ENCODE results near the gene HDDC2.
A peak's percentile ranks its signal among the peaks of the same experiment; 100 is the strongest.

The HDDC2 gene, protein sequence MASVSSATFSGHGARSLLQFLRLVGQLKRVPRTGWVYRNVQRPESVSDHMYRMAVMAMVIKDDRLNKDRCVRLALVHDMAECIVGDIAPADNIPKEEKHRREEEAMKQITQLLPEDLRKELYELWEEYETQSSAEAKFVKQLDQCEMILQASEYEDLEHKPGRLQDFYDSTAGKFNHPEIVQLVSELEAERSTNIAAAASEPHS

DNA sequence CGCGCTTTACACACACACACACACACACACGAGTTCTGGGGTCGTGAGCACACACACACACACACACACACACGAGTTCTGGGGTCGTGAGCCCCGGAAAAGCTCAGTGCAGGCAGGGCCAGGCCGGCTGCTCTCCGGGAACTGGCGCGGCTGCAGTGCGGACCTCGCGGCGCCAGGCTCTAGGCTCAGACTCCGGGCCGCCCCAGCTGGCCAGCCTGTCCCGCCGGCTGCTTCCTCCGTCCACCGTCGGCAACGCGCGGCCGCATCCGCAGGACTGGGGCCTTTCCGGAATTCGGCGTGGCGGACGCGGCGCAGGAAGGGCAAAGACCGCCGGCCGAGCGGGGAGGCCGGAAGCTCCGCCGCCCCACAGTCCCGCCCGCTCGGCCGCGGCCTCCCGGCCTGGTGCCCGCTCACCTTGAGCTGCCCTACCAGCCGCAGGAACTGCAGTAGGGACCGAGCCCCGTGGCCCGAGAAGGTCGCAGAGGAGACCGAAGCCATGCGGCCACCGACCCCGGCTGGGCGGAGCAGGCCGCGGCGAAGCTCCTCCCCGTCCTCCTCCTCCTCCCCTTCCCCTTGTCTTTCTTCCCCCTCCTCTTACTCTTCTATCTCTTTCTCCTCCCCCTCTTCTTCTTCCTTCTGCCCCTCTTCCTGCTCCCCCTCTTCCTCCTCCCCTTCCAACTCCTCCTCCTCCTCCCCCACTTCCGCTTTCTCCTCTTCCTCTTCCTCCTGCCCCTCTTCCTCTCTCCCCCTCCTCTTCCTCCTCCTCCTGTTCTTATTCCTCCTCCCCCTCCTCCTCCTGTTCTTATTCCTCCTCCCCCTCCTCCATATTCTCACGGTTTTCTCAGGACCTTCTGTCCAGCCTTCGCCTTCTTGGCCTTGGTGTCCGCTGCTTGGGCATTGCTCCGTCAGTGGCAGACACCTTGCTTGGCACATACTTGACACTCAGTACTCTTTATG lies at the start of gene HDDC2:
TSS of gene HDDC2 (minus strand) at position 533 of the 957 bp plus-strand sequence. CDS start at position 498, 35 bp downstream.
- peak; percentile 68 for DNase-seq

DNA sequence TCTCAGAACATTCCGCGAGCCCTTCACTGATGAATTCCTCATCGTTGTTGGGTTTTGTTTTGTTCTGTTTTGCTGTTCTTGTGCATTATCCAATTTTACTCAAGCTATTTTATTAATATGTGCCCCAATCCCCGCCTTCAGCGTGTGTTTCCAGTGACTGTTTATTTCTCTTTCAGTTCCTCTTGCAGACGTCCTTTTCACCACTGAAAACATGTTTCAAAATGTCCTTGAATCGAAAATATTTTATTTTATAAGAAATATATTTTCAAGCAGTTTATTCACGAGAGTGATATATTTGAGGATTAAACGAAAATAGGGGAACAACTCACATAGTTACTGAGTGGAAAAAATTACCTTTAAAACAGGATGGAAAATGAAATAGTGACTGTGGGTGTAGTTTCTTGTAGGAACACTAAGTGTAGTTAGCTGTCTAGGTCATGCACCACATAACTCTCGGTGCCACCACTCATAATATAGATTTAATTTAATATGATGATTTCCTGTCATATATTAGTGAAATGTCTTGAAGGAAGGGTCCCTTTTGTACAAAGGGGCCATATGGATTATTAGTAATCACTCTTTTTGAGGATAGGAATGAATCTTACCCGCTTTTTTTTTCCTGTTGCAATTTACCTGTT lies 45.3 kb upstream of the HDDC2 start:
- no peak for DNase-seq

GRCh38 chr6:125346201-125346925 lies 44.6 kb upstream of the HDDC2 start:
- no peak for DNase-seq

- DNase-seq = no peak
Observed at GRCh38 chr6:125341460-125341859, 39.7 kb upstream of the HDDC2 start.

GRCh38 chr6:125340991-125341390 lies 39.2 kb upstream of the HDDC2 start:
- no peak for DNase-seq

GRCh38 chr6:125340175-125340835 lies 38.5 kb upstream of the HDDC2 start:
- no peak for DNase-seq

DNA sequence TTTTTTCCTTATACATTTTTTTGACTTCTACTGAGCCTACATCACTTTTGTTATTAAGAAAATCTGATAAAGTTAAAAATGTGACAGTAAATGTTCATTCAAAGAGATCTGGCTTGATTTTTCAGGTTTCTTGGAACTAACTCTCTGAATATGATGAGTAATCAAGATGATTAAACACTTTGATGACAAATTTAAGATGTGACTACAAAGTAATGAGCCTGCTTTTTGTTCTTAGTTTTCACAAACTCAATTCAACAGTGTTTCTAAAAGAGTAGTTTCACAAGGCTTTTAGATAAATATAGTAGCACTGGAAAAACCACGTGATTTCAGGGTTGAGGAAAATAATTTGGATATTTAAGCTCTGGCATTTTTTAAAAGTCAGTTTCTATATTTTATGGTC lies 37.9 kb upstream of the HDDC2 start:
- DNase-seq = no peak

DNA sequence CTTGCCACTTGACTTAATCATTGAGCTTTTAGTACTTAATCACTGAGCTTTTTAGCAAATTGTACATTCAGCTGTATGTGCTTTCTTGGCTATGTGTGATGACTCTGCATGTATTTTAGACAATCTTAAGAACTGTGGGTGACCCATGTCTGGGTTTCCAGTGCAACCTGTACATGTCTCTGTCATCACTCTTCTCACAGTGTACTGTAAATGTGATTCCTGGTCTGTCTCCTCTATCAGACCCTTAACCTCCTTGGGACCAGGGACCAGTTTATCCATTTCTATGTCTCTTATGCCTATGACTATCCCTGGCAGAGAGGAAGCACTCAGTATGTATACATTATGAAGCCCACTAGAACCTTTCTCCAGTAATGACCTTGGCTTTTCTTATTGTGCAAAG lies 36.6 kb upstream of the HDDC2 start:
- no peak for DNase-seq

DNA sequence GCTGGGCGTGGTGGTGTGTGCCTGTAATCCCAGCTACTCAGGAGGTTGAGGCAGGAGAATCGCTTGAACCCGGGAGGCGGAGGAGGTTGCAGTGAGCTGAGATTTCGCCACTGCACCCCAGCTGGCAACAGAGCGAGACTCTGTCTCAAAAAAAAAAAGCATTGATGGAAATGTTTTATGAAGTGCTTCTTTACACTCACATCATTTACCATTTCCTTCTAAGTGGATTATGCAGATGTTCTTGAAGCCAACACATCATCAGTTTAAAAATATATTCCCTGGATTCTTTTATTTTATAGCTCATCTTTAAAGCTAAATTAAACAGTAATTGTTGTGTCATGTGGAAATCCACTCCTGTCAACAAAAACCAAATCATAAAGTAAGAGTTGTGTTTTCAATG lies 35.9 kb upstream of the HDDC2 start:
- DNase-seq = no peak

DNA sequence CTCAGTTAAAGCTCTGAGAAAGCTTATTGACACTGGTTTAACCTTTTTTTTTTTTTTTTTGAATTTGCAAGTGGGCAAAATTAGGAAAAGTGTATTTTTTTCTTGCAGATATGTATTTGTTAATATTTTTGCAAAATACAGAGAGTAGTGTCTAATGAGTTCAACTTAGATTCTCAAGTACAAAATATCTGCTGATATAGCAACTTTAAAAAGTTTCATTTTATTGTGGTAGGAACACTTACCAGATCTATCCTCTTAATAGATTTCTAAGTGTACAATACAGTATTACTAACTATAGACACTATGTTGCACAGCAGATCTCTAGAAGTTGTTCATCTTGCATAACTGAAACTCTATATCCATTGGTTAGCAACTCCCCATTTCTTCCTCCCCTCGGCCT lies 30.9 kb upstream of the HDDC2 start:
- no peak for DNase-seq

- no peak for DNase-seq
Observed at GRCh38 chr6:125325586-125325985, 23.8 kb upstream of the HDDC2 start.

DNA sequence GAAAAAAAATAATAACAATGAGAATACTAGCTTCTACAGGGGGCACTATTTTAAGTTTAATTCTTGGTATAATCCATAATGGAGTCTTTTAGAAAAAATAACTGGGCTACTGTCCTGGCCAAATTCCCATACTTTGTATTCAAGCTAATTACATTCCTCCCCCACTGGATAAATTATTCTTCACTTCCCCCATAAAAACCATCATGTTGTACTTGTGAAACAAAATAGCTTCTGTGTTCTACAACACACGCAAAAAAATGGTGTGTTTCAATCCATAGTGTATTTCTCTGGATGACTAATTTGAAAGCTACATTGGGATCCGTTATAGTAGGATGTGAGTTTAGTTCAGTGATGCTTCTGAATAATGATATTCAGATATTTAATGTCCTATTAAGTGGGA lies 21.6 kb upstream of the HDDC2 start:
- DNase-seq = no peak

DNA sequence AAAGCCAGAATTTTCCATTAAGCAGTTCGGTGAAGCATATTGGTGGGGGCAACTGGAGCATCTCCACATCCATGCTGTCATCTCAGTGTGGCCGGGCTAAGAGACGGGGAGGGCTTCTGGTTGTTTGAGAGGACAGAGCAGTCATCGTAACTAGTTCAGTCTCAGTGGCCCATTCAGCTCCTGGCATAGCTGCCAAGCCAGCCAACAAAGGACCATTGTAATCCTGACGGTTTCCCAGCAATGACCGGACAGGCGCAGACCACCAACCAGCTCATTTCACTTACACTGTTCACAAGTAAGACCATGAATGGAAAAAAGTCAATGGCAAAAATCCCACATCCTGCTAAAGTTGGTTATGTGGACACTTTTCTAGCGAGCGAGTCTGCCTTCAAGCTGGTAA lies 14.9 kb upstream of the HDDC2 start:
- DNase-seq = no peak

GRCh38 chr6:125315548-125315947 lies 13.8 kb upstream of the HDDC2 start:
- DNase-seq = no peak

DNA sequence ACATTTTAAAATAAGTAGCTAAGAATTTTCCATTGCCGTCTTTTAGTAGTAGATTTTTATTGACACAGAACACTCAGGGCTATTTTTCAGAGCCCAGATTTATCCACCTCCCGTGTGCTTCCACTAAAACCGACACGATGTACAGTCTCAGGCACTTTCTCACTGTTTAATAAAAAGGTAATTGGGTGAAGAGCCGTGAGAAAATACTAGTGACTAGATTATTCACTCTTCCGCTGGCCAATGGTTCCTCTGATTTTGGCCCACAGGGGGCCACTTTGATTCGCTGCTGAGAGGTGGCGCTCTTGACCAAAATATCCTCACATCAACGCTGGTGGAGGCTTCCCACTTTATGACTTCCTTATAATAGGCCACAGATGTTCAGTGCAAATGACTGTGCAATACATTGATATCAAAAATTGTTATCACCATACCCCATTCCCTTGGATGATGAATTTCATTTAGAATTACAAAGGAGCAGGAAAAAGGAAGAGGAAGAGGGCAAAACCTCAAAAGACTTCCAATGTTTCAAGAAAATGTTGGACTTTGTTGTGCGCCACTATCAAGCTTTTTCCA lies 12.3 kb upstream of the HDDC2 start:
- peak; percentile 69 for DNase-seq

DNA sequence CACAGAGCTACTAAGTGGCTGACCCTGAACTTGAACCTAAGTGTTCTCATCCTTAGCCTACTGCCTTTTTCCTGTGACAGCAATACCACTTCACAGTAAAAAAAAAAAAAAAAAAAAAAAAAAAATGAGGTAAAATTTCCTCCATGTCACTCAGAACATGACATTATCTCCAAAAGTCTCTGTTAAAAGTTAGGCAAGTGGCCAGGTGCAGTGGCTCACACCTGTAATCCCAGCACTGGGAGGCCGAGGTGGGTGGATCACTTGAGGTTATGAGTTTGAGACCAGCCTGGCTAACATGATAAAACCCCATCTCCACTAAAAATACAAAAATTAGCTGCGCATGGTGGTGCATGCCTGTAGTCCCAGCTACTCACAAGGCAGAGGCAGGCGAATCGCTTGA lies 11.2 kb upstream of the HDDC2 start:
- DNase-seq = no peak

DNA sequence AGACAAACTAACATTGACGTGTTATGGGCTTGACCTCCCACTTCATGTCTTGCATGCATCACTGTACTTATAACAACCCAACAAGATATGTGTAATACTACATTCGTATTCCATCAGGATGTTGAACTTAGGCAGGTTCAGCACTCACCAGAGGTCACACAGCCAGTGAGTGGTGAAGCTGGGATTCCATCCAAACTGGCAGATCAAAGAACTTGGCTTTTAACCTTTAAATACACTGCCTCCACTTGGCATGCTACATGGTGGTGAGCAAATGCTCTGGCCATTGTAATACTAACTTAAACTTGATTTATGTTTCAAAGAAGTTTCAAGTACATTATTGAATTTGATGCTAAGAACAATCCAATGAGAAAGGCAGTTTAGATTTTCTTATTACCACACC lies 10.7 kb upstream of the HDDC2 start:
- no peak for DNase-seq

DNA sequence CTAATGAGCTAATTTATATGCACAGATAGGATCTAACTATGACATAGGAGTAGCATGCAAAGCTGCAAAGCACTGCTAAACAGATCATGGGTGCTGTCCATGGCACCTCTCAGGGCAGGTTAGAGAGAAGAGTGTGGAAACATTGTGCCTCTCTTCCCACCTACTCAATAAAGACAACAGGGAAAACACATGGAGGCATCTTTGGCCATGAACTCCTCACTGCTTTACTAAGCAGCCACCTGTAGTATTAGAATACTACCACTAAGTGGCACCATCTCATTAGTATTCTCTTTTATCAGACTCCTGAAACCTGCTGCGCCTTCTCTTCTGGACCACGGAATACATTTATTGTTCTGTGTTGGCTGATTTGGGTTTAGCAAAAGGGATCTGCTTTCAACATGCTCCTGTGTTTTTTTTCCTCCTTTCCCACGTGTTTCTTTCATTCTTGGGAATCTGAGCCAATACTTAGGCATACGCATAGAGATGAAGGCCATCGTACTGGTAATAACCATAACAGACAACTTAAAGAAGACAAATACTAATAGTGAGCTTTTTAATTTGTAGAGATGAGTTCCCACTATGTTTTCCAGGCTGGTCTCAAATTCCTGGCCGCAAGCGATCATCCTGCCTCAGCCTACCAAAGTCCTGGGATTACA lies 9.4 kb upstream of the HDDC2 start:
- peak; percentile 53 for DNase-seq

- peak; percentile 13 for DNase-seq
Observed at GRCh38 chr6:125307964-125308615, 6.3 kb upstream of the HDDC2 start.

DNA sequence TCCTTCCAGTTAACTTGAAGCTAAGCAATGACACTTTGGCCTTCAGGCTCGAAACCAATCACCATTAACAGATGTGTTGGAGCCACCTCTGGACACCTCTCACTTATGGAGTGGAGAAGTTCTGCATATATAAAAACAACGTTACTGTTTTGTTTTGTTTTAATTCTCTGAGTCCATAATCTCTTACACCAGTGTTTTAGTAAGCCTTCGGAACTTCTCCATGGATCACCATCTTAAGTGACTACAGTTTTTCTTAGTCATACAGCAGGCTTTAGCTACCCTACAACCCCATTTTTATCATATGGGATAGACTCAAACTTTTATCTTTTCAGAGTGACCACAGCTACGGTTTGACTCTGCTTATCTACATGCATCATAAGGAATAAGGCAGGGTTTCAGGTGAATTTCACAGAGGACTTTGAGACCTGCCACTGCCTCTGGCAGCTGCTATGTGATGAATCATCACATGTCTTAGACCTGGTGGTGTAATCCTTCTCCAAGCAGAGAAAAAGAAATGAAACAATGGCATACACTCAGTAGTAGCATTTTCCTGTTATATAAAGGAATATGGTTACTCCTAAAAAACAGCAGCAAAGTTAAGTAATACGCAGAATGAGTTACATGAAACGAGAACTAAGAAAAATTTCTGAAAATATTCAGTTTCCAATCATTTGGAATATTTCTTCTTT lies 5.5 kb upstream of the HDDC2 start:
- DNase-seq = peak; percentile 13

Data from fibroblast of skin of right biceps (primary cell).